Caco-2 (cell line): ENCODE data around the gene PIBF1. TPM values are rescaled to one million over a fixed set of nuclear protein-coding genes. Genes with fewer than 3 reads are reported as not detected.

Experiments used
- BruUV-seq: library from RNA; stranded (reverse); fragments of 400-500 nt; replicated peaks from 2 replicates; lab custom pipeline; 2021; lab: Mats Ljungman, UMichigan
- CTCF ChIA-PET: fragments of 300-600 bp; sonication (Branson Sonifier 250); formaldehyde crosslinking; loops from one replicate; lab custom pipeline; 2022; ENCODE audit warnings: antibody characterized with exemption; lab: Charles Lee
- POLR2A ChIA-PET: fragments of 300-600 bp; sonication (Branson Sonifier 250); formaldehyde crosslinking; loops from one replicate; lab custom pipeline; 2022; ENCODE audit warnings: antibody characterized with exemption; lab: Charles Lee
- DNase-seq, 2 experiments: peaks; one replicate each; pipeline versions ENCODE4 v3.0.0 to v3.0.0-alpha.2; 2020 to 2022
- H3K27me3 ChIP-seq: replicated peaks from 2 replicates; pipeline ENCODE4 v1.6.0; 2011; ENCODE audit warnings: low read length; ENCODE audit not compliant: control insufficient read depth, insufficient read depth
- H3K36me3 ChIP-seq: 2 replicates; pipeline ENCODE4 v1.5.1; 2011; ENCODE audit warnings: low read length; ENCODE audit not compliant: control insufficient read depth, insufficient read depth
- H3K4me1 ChIP-seq: fragments of 250-450 bp; sonication (Bioruptor Pico); 2 replicates; pipeline ENCODE4 v1.5.1; 2020; ENCODE audit warnings: mild to moderate bottlenecking
- H3K4me3 ChIP-seq: 2 replicates; pipeline ENCODE4 v1.5.1; 2011; ENCODE audit warnings: low read depth, mild to moderate bottlenecking, control low read depth, low read length
- H3K9me3 ChIP-seq: fragments of 250-450 bp; sonication (Bioruptor Pico); 2 replicates; pipeline ENCODE4 v1.5.1; 2020; ENCODE audit warnings: mild to moderate bottlenecking, moderate library complexity
- H3K27ac Mint-ChIP-seq: one replicate; pipeline ENCODE4 v1.8.0; 2022; ENCODE audit warnings: mixed read lengths; ENCODE audit not compliant: unreplicated experiment
- H3K27me3 Mint-ChIP-seq: one replicate; pipeline ENCODE4 v1.8.0; 2022; ENCODE audit warnings: mixed read lengths; ENCODE audit not compliant: insufficient read depth, unreplicated experiment
- H3K36me3 Mint-ChIP-seq: one replicate; pipeline ENCODE4 v1.8.0; 2022; ENCODE audit warnings: mild to moderate bottlenecking, mixed read lengths; ENCODE audit not compliant: insufficient read depth, unreplicated experiment
- H3K4me1 Mint-ChIP-seq: one replicate; pipeline ENCODE4 v1.8.0; 2022; ENCODE audit warnings: low read depth, mixed read lengths; ENCODE audit not compliant: unreplicated experiment
- H3K4me3 Mint-ChIP-seq: one replicate; pipeline ENCODE4 v1.8.0; 2022; ENCODE audit warnings: mild to moderate bottlenecking, moderate library complexity, mixed read lengths; ENCODE audit not compliant: unreplicated experiment
- H3K9me3 Mint-ChIP-seq: one replicate; pipeline ENCODE4 v1.8.0; 2022; ENCODE audit warnings: mixed read lengths; ENCODE audit not compliant: unreplicated experiment
- intact Hi-C: fragments of 100-400 bp; cut with micrococcal nuclease; formaldehyde crosslinking; loops from one replicate; pipeline ENCODE4 v1.10.0; 2022; ENCODE audit not compliant: unreplicated experiment
- total RNA-seq: library from RNA; stranded (reverse); gene quantifications from 2 replicates; pipeline ENCODE4 v1.2.3, GENCODE V29; 2022
- TF ChIP-seq, protein P1 (sequence below), 2 experiments: fragments of 200-600 bp in 1 of 2; IDR thresholded peaks; 1 replicate in 1 of 2; 2 replicates in 1 of 2; pipeline versions ENCODE4 v1.5.1 to v1.8.0; 2011 to 2022; ENCODE audit warnings: antibody characterized with exemption in 1 of 2, control low read depth in 1 of 2, inconsistent platforms in 1 of 2, low read depth in 1 of 2, low read length in 1 of 2, mild to moderate bottlenecking in 1 of 2, moderate library complexity in 1 of 2; ENCODE audit not compliant: insufficient read depth in 1 of 2, severe bottlenecking in 1 of 2, unreplicated experiment in 1 of 2

PIBF1 gene
- total RNA-seq, 1 experiment from 2014 or later = 13.4 TPM

DNA sequence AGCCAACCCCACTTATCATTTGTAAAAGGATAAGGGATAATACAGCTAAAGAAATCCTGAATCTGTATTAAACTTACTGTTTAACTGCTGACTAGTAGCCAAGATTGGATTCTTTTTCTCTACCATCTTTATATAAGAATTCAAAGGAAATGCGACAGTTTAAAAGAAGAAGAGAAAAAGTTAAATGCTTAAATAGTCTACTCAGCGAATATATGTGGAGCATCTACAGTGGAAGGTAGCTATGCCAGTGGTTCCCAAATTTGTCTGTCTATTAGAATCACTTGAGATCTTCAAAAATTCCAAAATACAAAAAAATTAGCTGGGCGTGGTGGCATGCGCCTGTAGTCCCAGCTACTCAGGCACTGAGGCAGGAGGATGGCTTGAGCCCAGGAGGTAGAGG is 216.1 kb downstream of the PIBF1 start:
- peaks cover 30% of the 10 kb centered on the region for H3K4me1 ChIP-seq
- Mint-ChIP-seq H3K4me1 (peaks cover 34% of the 10 kb centered on the region), H3K9me3 (no peaks in the 10 kb centered on the region), H3K36me3 (no peaks in the 10 kb centered on the region), H3K4me3 (no peak overlapping the region), H3K27ac (no peak overlapping the region), H3K27me3 (no peaks in the 10 kb centered on the region)
- H3K36me3 ChIP-seq = no peaks in the 10 kb centered on the region
- TF ChIP-seq, protein P1, sequence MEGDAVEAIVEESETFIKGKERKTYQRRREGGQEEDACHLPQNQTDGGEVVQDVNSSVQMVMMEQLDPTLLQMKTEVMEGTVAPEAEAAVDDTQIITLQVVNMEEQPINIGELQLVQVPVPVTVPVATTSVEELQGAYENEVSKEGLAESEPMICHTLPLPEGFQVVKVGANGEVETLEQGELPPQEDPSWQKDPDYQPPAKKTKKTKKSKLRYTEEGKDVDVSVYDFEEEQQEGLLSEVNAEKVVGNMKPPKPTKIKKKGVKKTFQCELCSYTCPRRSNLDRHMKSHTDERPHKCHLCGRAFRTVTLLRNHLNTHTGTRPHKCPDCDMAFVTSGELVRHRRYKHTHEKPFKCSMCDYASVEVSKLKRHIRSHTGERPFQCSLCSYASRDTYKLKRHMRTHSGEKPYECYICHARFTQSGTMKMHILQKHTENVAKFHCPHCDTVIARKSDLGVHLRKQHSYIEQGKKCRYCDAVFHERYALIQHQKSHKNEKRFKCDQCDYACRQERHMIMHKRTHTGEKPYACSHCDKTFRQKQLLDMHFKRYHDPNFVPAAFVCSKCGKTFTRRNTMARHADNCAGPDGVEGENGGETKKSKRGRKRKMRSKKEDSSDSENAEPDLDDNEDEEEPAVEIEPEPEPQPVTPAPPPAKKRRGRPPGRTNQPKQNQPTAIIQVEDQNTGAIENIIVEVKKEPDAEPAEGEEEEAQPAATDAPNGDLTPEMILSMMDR (IDR thresholded peaks at IDR 0.05; ENCODE audit: insufficient read depth in 1 of 2, low read depth in 1 of 2, low read length in 1 of 2, severe bottlenecking in 1 of 2, unreplicated experiment in 1 of 2) = no peak
- H3K9me3 ChIP-seq = no peaks in the 10 kb centered on the region
- H3K27me3 ChIP-seq = no peaks in the 10 kb centered on the region
- CTCF ChIA-PET = interaction anchor here (1.2 kb wide), 1 partner anchor 13 kb away, joined by 3 read pairs; no protein-coding TSS in a partner anchor
- intact Hi-C loops = no loop called here
- DNase-seq = no peak
- POLR2A ChIA-PET = no interaction called here
- BruUV-seq = no TSS peak
- H3K4me3 ChIP-seq = no peak overlapping the region

DNA sequence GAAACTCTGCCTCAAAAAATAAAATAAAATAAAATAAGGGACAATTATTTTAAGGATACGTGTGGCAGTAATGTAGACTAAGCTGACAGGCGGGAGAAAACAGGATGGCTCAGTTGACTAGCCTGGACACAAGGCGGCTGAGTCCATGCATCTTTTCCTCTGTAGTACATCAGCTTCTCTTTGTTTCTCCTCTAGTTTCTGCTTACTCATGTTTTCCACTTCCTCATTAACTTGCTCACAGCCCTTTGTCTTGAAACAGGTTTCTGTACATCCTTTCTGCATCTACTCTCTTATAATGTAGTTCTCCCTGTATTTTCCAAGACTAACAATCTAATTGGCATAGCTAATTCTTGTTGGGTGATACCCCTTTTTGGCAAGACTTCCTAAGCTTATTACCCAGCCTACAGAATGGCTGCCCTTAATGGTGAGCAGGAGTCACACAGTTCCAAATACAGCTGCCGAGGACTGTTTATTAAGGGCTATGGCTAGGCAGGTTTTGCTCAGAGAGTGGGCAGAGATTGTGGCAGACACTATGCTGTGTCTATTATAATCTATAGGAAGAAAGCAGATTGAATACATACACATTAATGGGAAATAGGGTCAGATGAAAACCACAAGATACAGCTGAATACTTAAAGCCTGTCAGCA is 218.2 kb downstream of the PIBF1 start:
- Mint-ChIP-seq H3K27me3 (no peaks in the 10 kb centered on the region), H3K9me3 (no peaks in the 10 kb centered on the region), H3K27ac (peak overlapping the region; percentile 8), H3K4me3 (no peak overlapping the region), H3K36me3 (no peaks in the 10 kb centered on the region), H3K4me1 (peaks cover 23% of the 10 kb centered on the region)
- Histone ChIP-seq H3K27me3 (no peaks in the 10 kb centered on the region), H3K9me3 (no peaks in the 10 kb centered on the region), H3K4me1 (peaks cover 30% of the 10 kb centered on the region), H3K4me3 (no peak overlapping the region), H3K36me3 (no peaks in the 10 kb centered on the region)
- BruUV-seq = no TSS peak
- TF ChIP-seq, protein P1 (IDR thresholded peaks at IDR 0.05; ENCODE audit: insufficient read depth in 1 of 2, low read depth in 1 of 2, low read length in 1 of 2, severe bottlenecking in 1 of 2, unreplicated experiment in 1 of 2) = no peak
- CTCF ChIA-PET = no interaction called here
- DNase-seq = no peak
- intact Hi-C loops = loop anchor here (5.0 kb wide), 1 partner anchor 57 kb away; the partner anchor contains the start of gene KLF5
- POLR2A ChIA-PET = no interaction called here

DNA sequence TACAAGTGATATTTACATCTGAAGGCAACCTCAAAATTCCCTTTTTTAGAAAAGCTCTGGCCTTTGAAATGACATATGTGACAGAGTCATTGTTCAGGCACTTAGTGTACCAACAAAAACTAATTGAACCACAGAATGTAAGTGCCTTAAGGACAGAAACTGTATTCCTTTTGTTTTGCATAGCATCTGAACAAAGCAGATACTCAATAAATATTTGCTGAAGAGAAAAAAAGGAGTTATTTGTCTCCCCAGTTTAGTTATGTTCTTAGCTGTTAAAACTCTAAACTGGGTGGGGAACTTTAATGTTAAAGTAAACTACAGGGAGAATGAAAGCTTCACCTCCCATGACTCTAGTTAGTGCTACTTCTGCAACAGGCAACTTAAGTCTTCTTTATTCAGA is 220.0 kb downstream of the PIBF1 start:
- H3K27me3 Mint-ChIP-seq = no peaks in the 10 kb centered on the region
- no peaks in the 10 kb centered on the region for H3K36me3 Mint-ChIP-seq
- Histone ChIP-seq H3K27me3 (no peaks in the 10 kb centered on the region), H3K4me3 (no peak overlapping the region), H3K4me1 (peaks cover 41% of the 10 kb centered on the region), H3K36me3 (no peaks in the 10 kb centered on the region), H3K9me3 (no peaks in the 10 kb centered on the region)
- no peak for DNase-seq
- H3K9me3 Mint-ChIP-seq = no peaks in the 10 kb centered on the region
- peaks cover 23% of the 10 kb centered on the region for H3K4me1 Mint-ChIP-seq
- no peak overlapping the region for H3K4me3 Mint-ChIP-seq
- POLR2A ChIA-PET = interaction anchor here (0.6 to 1.4 kb wide), 2 partner anchors 57 to 166 kb away, joined by 3 to 8 read pairs; partner anchors contain the start of gene KLF5
- no TSS peak for BruUV-seq
- H3K27ac Mint-ChIP-seq = no peak overlapping the region
- CTCF ChIA-PET = no interaction called here
- intact Hi-C loops = loop anchor here (1.0 to 5.0 kb wide), 3 partner anchors 15 to 55 kb away; partner anchors contain the start of gene KLF5
- TF ChIP-seq, protein P1 (IDR thresholded peaks at IDR 0.05; ENCODE audit: insufficient read depth in 1 of 2, low read depth in 1 of 2, low read length in 1 of 2, severe bottlenecking in 1 of 2, unreplicated experiment in 1 of 2) = no peak
